Activated CD8-positive, alpha-beta memory T cell treated with anti-CD3 and anti-CD28 coated beads, Interleukin-2, amount 50 U/mL, for 1 hour (primary cell): ENCODE data around the gene CHMP1B.
A peak's percentile ranks its signal among the peaks of the same experiment; 100 is the strongest.
"Not testable (repeated sequence)": the region's sequence is repeated elsewhere in the genome, so short reads cannot be mapped to it uniquely, and the experiment has no call there.

Source experiments
- DNase-seq: peaks from one replicate; pipeline ENCODE4 v3.0.0-alpha.2; 2020; ENCODE audit errors: extremely low read depth

The CHMP1B gene

DNA sequence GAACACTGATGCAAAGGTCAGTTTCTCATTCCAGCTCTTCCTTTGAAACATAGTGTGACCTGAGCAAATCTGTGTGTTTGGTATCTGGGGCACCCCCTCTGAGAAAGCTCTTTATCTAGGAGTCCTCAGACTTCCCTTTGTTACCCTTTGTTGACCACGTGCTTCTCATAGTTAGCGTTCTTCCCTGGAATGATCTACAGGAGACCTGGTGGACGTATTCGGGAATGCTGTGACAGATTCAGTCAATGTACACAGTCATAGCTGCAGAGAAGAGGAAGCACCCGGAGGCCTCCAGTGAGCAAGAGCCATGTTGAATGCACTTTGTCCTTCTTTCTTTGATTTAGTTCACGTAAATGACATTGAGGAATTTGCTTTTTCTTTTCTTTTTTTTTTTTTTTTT, 10.7 kb upstream of the CHMP1B start:
- DNase-seq: no peak

DNA sequence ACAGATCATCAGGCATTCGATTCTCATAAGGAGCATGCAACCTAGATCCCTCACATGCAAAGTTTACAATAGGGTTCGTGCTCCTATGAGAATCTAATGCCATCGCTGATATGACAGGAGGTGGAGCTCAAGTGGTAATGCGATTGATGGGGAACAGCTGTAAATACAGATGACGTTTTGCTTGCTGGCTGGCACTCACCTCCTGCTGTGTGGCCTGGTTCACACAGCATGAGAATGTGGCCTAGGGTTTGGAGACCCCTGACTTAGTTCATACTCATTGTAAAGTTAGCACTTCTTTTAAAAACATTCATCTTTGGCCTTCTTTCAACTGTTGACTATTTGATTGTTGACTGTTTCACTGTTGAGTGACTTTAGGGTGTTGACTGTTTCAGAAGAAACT, 8.7 kb upstream of the CHMP1B start:
- no peak for DNase-seq

DNA sequence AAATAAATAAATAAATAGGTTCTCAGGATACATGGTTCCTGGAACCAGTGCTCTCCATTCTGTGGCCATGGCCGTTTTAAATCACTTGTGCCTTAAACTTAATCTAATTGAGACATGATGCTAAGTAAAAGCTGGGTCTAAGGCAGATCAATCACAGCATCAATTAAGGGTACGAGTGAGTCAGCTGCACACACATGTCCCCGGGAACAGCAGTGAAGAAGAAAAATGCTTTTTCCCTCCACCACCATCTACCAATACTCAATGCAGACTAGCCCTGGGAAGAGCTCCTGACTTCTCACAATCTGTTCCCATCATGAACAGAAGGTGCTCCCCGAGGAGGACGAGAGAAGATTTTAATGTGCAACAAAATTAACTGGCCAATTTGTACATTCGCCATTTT, 6.8 kb upstream of the CHMP1B start:
- no peak for DNase-seq

DNA sequence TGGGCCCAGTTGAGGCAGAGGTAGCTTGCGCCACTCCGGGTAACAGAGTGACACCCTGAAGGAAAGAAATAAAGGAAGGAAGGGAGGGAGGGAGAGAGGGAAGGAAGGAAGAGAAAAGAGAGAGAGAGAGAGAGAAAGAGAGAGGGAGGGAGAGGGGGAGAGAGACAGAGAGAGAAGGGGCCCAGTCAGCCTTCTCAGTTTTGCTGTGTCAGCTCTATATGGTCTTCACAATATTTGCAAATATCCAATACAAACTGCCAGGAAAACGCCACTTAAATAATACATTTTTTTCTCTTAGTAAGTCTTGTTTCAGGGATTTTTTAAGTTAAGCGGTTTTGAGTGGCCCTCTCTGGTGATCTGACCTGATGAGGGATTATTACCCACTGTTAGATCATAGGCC, 5.6 kb upstream of the CHMP1B start:
- no peak for DNase-seq

DNA sequence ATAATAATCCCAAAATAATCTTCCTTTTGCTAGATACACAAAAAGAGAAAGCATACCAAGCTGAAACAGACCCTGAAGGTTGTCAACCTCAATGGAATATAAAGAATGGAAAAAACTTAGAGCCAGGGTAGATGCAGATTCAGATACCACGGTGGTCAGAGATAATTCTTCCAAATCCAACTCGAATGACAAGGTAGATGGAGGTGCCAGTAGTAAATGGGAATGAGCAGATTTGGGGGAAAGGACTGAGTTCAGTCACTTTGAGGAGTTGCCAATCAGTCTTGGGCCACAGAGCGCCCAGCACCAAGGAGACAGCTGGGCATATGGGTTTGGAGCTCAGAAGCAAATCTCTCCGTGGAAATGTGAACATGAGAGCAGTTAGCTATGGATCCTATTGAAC, 3.4 kb upstream of the CHMP1B start:
- no peak for DNase-seq

DNA sequence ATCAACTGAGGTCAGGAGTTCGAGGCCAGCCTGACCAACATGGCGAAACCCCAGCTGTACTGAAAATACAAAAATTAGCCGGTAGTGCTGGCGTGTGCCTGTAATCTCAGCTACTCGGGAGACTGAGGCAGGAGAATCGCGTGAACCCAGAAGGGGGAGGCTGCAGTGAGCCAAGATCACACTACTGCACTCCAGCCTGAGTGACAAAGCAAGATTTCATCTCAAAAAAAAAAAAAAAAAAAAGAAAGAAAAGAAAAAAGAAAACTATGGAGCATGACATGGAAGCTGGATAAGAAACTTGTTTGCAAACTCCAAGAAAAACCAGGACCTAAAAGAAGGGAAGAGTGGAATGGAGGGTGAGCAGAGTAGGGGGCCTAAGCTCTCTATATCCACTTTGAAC, 1.9 kb upstream of the CHMP1B start:
- no peak for DNase-seq

DNA sequence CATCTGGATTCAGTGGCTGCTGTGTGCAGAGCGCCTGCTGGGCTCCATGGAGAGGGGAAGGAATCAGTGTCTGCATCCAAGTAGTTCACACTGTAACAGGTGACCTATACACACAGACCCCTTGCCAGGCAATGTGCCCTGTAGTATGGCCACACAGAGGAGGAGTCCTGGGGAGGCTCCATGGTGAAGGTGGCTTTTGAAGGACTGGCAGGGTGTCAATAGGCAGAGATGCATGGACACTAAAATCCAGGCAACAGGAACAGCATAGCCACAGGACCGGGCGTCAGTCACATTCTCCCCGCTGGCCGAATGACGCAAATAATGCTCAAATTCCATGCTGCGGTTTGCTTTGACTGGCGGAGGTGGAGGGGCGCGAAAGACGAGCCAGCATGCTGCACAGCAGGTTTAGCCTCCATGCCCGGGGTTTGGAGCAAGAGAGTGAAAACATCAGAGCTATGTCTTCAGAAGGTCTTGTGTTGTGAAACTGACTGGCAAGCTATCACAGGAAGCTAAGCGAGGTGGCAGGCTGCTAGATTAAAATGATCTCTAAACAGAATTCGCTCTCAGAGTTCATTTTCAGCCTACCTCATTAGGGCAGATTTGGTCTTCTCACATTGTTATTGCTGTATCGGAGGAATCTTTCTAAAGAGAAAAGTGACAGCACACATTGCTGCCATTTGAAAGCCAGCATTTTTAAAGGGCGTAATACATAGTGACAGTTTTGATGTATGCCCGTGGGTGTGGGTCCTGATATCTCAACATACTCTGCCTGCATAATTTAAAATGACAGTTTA, 1.2 kb upstream of the CHMP1B start:
- DNase-seq: peak; percentile 76

DNA sequence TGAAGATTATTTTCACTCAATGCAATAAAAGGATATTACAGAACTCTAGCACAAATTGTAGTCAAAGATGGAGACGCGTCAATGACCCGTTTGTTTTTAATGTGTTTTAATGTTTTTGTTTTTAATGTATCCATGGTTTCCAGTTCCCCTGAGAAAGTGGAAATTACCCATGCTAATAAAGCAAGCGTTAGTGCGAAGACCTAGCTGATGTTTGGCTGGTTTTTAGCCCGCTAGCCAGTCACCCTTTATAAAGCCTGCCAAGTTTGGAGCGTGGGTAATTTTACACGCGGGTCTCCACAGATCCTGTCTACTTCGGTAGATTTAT, 430 bp upstream of the CHMP1B start:
- no peak for DNase-seq

DNA sequence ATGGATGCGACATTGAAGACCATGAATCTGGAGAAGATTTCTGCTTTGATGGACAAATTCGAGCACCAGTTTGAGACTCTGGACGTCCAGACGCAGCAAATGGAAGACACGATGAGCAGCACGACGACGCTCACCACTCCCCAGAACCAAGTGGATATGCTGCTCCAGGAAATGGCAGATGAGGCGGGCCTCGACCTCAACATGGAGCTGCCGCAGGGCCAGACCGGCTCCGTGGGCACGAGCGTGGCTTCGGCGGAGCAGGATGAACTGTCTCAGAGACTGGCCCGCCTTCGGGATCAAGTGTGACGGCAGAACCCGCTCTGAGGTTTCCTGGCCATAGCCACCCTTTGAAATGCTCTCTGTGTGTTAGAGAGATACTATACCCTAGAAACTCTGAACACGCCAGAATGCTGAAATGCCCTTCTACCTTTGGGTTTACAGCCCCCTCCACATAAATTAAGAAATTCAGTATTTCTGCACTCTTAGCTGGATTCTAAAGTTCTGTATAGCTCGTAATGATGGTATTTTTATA, 659 bp downstream of the CHMP1B start:
- no peak for DNase-seq

DNA sequence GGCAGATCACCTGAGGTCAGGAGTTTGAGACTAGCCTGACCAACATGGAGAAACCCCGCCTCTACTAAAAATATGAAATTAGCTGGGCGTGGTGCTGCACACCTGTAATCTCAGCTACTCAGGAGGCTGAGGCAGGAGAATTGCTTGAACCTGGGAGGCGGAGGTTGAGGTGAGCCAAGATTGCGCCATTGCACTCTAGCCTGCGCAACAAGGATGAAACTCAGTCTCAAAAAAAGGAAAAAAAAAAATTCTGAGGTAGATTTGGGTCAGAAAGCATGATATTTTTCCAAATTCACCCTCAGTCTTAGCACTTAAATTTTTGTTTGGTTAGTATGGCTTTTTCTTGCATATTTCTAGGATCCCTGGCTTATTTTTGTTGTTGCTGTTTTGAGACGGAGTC, 3.3 kb downstream of the CHMP1B start:
- DNase-seq: not testable (repeated sequence)

DNA sequence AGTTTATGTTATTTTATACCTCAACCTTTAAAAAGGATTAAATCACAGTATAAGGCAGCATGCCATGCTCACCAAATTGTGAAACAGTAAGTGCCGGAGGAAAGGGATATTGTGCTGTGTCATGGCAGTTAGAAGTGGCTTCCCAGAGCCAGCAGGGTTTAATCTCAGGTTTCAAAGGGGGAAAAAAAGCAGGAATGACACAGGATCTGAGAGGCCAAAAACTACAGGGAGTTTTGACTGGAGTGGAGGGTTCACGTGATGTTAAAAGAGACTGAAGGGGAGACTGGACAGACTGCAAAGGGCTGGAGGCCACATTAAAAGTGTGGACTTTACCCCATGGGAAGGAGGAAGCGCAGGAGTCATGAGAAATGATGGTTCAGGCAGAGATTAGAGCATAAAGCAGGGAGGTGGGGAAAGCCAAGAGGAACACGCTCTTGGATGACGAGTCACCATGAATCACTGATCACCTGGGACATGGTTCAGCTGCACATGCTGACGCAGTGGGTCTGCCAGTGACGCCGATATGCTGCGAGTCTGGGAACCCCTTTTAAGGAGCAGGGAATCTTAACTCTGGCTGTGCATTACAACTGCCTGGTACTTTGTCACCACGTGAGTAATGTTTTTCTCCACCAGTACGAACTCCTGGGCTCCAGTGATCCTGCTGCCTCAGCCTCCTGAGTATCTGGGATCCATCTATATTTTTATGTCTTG, 6.1 kb downstream of the CHMP1B start:
- no peak for DNase-seq

DNA sequence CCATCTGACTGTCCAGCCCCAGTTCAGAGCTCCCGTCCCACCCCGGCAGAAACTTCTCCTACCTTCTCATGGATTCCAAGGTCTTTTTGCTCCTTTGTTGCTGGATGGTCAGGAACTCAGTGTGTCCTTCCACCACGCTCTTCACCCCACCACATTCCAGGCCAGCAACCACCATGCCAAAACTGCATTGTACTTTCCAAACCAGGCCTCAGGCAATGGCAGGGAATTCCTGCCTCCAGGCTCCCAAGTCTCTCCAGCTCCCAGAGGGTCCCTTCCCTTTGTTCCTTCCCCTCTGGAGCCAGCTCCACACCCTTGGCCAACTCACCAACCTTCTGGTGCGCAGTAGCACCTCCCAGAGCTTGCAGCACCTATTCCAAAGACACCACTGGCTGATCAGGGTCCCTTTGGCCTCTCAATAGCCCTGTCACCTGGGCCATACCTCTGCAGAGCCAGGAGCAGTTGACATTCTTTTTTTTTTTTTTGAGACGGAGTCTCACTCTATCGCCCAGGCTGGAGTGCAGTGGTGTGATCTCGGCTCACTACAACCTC, 8.1 kb downstream of the CHMP1B start:
- DNase-seq: no peak

DNA sequence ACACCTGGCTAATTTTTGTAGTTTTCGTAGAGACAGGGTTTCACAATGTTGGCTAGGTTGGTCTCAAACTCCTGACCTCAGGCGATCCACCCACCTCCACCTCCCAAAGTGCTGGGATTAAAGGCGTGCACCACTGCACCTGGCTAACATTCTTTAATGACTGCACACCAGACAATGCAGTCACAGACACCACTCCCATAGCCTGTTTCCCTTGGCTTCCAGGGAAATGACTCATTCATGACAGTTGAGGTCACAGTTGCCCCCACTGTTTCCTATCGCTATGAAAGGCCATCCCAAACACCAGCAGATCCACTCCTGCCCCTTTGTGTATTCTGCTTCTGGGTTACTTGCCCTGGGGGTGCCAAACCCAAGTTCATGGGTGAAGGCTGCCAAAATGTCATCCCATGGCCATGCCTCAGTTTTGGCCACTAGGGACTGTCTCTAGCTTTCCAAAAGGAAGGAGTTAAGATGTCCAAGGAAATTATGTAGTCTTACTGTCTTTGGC, 8.7 kb downstream of the CHMP1B start:
- no peak for DNase-seq

DNA sequence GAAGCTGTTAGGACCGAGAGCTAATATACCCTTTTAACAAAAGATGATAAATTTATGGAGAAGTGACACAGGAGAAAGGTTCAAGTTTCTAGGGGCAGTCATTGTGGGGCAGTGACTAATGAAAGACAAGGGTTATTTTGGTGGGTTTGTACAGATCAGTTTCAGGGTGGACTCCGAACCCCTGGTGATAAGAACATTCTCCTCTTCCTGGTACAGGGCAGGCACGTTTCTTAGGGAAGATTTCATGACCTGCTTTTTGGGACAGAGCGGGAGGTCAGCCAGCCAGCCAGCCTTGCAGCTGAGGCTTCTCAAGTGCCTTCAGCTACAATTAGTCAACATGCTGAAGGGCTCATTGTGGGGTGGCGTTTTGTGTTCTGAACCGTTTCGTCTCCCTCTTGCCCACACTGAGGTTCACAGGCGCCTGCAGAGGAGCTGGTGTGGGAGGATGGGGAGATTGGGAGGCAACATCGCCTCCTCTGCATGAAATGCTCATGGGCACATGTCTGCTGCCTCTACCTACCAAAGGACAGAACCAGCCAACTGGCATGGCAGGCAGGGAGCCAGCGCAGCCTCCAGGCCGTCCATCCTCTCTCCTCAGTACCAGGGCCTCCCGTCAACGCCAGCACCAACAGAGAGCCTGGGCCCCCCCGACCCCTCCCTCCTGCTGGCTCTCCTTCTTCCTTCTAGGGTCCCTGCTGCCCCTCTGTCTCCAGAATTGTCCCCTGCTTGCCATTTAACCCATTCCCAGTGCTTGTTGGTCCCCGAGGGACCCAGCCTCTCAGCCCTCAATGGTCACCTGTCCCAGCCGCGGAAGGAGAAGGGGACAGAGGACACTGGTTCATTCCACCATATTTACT, 9.6 kb downstream of the CHMP1B start:
- DNase-seq: no peak

DNA sequence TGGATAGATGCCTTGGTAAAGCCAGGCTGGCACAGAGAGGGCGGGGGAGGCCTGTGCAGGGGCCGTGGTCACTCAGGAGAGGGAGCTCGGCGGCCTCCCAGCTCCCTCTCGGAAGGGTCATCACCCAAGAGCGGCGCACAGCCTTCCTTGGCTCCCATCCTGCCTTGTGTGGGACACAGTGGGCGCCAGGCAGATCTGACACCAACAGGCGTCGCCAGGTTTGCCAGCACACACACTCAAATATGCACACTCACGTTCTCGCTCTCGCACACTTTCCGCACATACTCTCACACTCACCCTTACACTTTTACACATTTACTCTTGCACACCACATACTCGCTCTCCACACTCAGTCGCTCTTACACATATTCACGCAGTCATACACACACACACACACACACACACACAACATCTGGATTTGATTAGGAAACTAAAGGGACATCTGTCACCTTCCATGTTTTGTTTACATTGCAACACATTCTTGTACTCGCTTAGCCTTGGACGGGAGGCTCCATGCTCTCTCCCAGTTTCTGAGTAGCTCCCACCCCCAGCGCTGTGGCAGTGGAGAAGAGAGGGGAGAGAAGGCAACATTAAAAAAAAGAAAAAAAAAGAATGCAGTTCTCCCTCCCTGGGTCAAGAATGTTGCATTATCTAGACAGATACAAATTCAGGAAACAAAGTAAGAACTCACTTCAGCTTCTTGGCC, 10.5 kb downstream of the CHMP1B start:
- no peak for DNase-seq

DNA sequence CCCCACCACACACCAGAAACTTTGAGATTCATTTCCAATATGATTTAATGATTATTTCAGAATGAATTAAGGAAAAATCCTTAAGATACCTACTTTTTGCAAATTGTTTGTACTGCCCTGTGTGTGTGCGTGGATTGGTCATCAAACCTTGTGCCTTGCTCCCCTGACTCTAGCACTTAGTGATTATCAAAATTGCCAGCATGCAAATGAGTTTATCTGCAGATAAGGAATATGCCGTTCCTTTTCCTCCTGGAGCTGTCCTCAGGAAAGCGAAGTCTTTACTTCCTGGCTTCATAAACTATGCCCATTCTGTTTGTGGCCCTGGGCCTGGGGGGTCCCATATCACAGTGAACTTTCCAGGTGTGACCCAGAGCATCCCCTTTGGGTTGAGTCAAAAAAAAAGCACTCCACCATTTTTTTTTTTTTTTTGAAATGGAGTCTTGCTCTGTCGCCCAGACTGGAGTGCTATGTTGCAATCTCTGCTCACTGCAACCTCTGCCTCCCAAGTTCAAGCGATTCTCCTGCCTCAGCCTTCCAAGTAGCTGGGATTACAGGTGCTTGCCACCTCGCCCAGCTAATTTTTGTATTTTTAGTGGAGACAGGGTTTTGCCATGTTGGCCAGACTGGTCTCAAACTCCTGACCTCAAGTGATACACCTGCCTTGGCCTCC, 11.4 kb downstream of the CHMP1B start:
- DNase-seq: no peak

DNA sequence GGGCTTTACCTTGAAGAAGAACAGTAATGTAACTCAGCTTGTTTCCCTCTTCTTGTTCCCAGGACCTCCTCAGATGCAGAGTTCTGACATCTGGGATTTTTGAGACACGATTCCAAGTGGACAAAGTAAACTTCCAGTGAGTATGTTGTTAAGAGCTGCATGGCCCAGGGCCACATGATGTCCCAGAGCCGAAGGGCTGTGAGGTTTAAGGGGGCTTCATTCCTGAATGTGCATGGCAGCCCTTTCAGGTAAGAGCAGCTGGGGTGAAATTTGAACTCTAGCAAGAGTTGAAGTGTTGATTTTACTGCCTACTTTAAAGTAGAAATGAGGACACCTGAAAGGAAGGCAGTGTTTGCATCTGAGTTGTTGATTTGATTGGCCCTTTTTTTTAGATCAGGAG, 13.3 kb downstream of the CHMP1B start:
- no peak for DNase-seq

DNA sequence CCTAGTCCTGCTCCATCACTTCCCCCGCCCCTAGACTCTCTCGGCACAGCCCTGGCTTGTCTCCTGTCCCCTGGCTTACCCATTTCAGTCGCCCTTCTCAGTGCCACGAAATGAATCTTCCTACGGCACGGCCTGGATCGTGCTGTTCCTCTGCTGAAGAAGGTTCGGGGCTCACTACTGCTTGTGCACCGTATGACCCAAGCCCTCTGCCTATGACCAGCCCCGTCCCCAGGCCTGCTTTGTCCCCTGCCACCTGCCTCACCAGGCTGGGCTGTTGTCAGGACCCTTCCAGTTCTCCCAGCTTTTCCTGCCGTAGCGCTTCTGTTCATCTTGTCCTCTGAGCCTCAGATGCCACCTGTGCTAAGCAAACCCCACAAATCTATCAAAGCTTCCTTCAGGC, 13.9 kb downstream of the CHMP1B start:
- no peak for DNase-seq

DNA sequence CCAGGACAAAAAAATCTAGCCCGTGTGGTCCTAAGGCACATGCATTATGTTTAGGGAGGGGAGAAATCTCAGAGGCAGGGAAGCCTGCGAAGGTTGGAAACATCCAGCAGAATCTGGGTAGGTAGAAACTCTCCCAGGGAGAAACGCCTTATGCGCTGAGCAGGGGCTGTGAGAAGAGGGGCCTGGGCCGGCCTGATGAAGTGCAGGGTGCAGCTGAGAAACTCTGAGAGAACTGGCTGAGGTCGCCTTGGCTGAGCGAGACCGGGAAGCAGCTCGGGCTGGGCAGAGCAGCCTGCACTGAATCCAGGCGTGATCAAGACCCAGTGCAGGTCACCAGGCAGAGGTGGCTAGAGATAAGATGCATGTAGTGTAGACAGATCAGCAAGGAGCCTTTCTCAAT, 15.1 kb downstream of the CHMP1B start:
- DNase-seq: no peak

DNA sequence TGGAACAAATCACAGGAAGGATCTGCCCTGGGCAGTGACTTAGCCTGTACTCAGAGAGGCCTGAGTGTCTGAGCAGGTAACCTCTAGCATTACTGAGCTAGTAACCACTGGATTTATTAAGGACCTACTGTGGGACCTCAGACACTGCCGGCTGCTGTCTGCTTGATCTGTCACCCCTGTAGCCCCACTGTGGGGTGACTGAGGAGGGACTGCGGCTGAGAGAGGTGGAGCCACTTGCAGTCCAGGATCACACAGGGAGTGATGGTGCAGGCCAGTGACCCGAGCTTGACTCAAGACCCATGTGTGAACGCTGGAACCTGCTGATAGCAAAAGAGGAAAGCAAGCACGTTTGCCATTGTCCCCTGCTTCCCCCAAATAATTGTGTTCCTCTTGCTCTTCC, 15.6 kb downstream of the CHMP1B start:
- DNase-seq: no peak

DNA sequence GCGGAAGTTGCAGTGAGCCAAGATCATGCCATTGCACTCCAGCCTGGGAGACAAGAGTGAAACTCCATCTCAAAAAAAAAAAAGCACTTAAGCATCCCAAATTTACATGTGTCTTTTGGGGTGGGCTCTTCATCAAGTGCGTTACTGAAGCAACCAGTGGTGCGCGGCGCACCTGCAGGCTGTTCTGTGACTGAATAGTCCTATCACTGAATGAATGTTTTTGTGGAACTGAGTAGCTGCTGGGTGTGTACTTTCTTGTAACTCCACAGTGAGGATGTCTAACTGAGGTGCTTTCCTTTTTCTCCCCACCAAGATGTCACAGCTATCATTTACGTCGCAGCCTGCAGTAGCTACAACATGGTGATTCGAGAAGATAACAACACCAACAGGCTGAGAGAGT, 17.0 kb downstream of the CHMP1B start:
- DNase-seq: no peak
